Muscle of arm (tissue), 12 donors: Measurements from ENCODE around the gene ACTRT2. TPM values are rescaled to one million over a fixed set of nuclear protein-coding genes. Genes with fewer than 3 reads are reported as not detected.

ENCODE experiments used
- DNase-seq: peaks from one replicate; pipeline ENCODE4 v3.0.0-alpha.2; 2013
- polyA plus RNA-seq, 12 donors: library from polyadenylated mRNA; unstranded; fragments of 120-200 nt; gene quantifications; one replicate each; pipeline ENCODE4 v1.2.1, GENCODE V29; 2013; ENCODE audit not compliant: insufficient read length in 12 of 12

ACTRT2 gene
- polyA plus RNA-seq, 12 donors = not detected

DNA sequence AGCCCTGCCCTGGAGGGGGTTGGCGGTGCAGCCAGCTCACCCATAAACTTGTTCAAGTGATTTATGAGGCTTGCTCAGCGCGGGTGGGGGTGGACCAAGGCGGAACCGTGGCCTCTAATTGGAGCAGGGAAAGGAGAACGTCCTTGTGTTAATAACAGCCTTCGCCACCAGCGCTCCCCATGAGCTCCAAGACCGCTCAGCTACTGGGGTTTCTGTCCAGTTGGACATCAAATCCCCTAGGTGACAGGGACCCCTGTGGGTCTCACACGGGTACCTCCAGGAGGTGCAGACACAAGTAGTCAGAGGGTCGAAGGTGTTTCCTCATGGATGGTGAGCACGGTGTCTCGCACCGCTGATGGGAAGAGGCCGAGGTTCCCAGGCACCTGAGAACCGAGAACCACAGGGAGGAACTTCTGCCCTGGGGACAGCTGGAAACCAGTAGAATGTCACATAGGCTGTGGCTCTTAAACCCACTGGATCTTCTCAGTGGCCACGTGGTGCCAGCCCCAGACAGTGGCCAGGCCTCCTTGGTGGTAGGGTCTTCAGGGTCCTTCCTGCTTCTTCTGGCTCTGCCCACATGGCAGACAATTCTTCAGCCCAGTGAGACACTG is 3.7 kb upstream of the ACTRT2 start:
- no peak for DNase-seq

DNA sequence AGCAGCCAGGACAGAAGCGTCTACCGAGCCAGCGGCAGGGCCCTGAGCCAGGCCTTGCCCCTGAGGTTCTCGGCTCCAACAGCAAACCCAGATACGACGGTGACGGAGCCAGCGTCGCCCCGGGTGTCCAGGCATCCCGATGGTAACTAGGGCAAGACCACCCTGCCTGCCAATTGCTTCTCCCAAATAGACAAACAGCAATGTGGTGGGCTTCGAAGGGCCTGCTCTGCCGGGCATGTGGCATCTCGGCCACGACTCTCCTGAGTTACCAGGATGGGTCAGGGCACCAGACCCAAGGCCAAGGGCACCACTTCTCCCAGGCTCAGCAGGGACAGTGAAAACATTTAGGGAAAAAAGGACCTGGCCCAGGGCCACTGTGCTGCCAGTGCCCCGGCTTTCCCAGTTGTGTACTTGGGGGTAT is 3.2 kb upstream of the ACTRT2 start:
- DNase-seq = no peak

DNA sequence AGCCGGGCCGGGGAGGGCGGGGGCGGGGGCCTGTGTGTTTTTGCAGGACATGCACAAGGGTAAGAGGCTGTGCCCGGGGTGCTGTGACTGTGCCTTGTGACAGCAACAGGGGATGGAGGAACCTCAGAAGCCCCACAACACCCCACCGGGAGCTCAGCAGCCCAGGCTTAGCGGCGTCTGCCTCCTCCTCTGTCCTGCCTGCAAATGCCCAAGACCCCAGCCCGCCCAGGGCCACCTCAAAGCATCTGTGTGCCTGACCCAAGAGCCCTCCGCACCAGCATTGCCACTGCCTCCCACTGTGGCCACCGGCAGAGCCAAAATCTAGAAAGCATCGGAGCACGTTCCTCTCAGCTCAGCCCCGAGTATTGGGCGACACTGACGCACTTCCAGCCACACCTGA is 2.7 kb upstream of the ACTRT2 start:
- no peak for DNase-seq

DNA sequence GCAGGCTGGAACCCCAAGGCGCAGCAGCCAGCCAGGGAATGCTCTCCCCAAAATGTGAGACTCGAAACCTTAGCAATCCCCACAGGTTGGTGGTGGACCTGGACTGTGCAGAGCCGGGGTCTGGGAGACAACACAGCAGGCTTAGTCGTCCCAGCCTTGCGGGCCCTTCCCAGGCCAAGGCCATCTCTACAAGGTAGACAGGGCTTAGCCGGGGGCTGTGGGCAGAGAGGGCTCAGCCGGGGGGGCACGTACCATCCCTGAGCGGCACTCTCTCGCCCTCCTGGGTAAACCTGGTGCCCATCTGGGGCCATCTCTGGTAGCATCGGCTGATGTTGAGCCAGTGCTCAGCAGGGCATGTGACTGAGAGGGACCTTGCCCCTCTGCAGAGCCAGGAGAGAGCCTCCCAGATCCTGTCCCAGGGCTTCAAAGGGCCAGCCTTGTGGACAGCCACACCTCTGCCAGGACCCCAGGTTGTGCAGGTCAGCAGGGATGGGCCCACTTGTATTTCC is 2.2 kb upstream of the ACTRT2 start:
- DNase-seq = no peak

DNA sequence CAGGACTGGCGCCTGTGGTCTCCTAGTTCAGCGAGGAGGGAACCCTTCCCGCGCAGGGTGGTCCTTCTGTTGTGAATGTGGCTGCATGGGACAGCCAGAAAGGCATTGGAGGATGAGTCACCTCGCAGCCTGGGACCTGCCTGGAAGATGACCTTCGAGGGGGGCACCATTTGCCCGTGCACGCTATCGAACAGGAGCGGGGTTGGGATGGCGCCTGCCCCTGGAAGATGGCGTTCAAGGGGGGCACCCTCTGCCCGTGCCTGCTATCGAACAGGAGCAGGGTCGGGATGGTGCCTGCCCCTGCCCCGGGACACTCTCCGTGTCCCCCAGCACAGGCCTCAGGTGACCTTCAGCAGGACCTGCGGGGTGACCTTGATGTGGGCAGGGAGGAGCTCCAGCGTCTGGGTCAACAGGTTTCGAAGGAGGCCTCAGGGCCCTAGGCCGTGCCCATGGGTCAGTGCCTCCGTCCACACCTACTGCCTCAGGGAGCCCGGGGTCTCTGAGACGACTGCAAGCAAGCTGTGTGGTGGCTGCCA is 1.7 kb upstream of the ACTRT2 start:
- DNase-seq = no peak

DNA sequence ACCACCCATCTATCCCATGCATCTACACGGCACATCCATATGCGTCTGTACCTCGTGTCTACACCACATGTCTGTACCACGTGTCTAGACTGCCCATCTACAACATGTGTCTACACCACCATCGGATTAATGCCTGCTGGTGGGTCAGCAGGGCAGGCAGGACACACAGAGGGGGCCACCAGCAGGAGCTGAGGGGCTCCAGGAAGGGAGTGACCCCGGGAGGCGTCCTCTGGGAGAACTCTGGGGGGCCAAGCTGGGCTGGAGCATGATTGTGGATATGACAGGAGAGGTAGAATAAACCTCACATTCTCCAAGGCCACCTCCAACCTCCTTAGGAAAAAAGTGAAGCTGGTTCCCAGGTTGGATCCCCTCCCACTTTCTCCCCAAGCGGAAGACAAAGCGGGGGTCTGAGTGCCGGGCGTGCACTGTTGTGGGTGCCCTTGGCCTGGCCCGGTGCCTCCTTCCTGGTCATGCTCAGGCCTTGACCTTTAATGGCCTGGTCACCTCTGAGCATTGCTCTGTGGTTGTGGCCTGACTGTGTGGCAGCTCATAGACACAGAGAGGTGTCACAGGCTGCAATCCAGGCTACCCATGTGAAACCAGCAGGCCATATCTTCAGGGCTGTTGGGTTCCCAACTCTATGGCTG is 881 bp upstream of the ACTRT2 start:
- no peak for DNase-seq

DNA sequence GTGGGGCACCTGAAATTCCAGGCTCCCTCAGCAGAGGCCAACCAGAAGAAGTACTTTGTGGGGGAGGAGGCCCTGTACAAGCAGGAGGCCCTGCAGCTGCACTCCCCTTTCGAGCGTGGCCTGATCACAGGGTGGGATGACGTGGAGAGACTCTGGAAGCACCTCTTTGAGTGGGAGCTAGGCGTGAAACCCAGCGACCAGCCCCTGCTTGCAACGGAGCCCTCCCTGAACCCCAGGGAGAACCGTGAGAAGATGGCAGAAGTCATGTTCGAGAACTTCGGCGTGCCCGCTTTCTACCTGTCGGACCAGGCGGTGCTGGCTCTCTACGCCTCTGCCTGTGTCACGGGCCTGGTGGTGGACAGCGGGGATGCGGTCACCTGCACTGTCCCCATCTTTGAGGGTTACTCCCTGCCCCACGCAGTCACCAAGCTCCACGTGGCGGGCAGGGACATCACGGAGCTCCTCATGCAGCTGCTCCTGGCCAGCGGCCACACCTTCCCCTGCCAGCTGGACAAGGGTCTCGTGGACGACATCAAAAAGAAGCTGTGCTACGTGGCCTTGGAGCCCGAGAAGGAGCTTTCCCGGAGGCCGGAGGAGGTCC is 634 bp downstream of the ACTRT2 start:
- DNase-seq = no peak

DNA sequence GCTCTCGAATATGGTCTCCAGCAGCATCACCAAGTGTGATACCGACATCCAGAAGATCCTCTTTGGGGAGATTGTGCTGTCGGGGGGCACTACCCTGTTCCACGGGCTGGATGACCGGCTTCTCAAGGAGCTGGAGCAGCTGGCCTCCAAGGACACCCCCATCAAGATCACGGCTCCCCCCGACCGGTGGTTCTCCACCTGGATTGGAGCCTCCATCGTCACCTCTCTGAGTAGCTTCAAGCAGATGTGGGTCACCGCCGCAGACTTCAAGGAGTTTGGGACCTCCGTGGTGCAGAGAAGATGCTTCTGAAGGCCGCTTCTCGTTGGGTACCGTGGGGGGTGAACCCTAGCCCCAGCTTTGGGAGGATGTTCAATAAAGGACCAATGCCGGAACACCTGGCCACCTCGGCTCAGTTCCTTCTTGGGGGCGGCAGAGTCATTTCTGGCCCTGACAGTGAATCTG is 1.3 kb downstream of the ACTRT2 start:
- DNase-seq = no peak

DNA sequence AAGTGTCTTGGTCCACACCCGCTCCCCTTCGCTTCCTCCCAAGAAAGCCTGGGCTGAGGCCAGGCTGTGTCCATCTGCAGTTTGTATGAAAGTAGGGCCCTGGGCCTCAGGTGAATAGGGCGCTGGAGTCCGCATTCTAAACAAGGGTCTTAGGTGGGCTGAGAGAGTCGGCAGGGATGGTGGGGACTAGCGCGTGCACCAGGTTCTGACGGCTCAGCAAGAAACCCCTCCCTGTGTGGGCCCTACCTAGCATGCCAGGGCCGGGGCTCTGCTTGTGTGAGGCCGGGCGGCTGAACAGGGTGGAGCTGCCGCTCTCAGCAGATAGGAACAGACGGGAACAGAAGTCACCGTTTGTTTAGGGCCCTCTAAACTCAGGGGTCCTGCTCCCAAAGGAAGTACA is 1.7 kb downstream of the ACTRT2 start:
- no peak for DNase-seq

DNA sequence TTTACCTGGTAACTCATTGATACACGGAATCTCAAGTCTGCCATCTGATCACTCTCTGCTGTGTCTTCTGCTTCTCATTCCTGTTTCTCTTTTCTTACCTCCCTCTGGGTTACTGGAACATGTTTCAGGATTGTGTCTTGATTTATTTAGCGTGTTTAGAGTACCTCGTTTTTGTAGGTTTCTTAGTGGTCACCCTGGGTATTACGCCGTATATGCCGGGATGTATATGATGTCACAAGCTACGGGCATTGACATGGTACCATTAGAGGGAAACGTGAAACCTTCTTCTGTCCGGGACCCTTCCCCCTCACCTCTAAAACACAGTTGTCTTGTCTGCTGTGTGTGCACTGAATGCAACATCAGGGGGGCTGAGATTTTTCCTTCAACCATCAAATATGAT is 2.8 kb downstream of the ACTRT2 start:
- DNase-seq = no peak

DNA sequence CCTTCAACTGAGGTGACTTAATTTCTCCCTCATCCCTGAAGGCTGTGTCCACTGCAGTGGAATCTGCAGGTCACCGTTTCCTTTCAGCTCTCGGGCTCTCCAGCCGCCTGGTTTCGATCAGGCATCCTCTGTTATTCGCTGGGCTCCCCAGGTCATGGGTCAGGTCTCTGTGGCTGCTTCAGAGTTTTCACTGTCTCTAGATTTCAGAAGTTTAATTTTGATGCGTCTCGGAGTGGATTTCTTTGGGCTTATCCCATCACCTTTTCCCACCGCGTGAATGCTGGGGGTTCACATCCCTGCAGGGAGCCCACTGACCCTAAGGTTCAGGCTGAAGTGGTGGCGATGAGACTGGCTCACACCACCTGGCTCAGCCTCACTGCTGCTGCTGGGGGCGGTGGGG is 3.3 kb downstream of the ACTRT2 start:
- DNase-seq = no peak

DNA sequence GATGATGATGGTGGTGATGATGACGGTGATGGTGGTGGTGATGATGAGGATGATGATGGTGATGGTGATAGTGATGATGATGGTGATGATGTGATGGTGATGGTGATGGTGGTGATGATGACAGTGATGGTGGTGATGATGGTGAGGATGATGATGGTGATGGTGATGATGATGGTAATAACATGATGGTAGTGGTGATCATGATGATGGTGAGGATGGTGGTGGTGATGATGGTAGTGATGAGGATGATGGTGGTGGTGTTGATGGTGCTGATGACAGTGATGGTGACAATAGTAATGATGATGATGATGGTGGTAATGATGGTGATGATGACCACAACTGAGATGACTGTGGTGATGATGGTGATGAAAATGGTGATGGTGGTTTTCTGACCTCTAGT is 4.9 kb downstream of the ACTRT2 start:
- DNase-seq = no peak

DNA sequence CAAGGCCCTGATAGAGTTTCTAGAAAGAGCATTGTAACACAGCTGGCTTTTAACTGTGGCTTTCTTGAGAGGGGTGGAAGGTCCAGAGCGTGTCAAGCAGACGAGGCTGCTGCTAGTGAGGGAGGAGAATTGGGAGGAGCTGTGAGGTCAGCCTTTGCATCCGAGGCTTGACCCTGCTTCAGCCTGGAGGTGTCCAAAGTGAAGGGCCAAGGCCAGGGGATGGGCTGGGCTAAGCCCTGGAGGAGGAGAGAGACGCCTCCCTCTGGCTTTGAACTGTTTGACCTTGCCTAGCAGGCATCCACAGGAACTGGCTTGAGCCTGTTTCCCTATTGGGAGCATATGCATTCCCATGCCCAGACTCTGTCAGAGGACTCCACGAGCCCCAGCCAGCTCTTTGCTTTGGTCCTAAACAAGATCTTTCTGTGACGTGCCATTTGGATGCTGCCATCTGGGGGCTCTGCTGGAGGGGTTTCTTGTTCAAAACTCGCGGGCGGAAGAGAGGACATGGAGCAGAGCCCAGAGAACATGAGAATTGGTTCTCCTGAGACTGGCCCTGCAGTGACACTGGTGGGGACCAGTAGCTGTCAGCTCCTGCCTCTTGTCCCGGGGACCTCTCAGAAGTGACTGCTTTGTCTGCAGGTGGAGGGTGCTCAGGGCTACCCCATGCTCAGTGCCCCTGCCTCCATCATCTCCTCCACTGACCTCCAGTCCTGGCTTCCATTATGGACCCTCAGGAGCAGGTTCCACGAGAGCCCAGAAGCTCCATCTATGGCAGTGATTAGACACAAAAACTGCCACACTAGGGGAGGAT is 5.5 kb downstream of the ACTRT2 start:
- DNase-seq = no peak

DNA sequence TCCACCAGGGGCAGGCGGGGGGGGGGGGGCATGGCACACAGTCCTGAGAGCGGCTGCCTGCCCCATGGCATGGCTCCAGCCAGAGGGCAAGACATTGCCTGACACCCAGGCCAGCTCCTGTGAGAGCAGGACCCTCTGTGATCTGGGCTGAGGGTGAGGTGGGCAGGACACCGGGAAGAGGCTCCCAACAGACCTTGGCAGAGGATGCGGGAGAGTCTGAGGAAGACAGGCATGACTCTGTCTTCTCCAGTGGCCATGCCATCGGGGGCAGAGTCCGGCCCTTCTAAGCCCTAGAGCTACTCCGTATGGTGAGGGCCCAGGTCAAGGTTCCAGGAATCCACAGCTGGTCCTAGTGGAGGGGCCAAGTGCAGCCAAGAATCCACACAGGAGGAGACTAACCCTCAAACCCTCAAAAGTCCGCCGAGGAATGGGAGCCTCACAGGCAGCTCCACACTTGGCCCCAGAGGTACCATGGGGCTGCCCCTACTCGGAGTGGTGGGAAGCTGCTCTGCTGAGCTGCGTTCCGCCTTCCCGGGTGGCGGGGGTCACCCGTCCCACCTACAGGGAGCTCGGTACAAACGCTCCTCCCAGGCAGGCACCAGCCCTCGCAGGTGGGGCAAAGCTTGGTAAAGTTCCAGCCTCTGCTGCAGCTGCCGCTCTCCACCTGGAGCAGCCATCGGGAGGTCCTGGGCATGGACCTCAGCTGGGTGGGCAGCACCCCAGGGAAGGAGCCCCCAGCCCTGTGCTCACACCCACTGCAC is 6.5 kb downstream of the ACTRT2 start:
- no peak for DNase-seq

DNA sequence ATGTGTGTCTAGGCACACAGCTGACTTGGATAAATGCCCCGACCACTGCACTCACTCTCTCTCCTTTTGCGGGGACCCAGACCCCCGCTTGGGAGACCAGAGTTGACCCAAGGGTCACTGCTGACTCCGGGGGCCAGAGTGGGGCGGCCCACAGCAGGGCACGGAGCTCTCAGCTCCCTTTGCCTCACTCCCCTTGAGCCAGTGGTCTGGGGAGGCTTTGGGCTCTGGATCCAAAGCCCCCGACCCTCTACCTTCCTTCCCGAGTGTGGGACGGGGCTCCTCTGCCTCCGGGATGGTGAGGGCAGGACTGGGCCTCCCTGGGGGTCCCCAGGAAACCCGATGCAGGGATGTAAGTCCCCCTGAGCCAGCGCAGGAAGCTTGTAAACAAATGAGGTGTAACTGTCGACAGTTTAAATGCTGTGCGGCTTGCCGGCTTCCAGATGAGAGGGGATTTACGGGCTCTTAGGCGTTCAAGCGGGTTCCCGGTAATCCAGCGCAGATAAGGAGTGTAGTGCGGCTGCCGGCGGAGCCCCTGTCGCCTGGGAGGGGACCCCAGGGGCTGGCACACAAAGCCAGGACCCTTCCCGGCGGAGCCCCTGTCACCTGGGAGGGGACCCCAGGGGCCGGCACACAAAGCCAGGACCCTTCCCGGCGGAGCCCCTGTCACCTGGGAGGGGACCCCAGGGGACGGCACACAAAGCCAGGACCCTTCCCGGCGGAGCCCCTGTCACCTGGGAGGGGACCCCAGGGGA is 7.4 kb downstream of the ACTRT2 start:
- DNase-seq = no peak

DNA sequence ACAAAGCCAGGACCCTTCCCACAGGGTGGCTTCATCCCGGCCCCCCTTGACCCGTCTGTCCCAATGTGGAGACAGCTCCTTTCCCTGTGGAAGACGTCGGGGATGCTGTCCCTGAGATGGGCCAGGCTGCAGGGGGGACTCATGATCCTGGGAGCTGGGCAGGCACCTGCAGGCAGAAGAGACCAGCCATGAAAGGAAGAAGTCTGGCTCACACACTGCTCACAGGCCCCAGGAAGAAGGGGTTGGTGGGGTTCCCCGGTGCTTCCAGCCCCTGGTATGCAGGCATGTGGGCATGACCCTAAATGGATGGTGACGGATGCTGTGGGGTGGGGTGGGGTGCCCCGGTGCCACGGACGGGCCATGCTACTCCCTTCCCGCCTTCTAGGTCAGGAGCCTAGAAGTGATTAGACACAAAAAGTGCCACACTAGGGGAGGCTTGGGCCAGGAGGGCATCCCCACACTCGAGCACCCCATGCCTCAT is 8.3 kb downstream of the ACTRT2 start:
- no peak for DNase-seq

DNA sequence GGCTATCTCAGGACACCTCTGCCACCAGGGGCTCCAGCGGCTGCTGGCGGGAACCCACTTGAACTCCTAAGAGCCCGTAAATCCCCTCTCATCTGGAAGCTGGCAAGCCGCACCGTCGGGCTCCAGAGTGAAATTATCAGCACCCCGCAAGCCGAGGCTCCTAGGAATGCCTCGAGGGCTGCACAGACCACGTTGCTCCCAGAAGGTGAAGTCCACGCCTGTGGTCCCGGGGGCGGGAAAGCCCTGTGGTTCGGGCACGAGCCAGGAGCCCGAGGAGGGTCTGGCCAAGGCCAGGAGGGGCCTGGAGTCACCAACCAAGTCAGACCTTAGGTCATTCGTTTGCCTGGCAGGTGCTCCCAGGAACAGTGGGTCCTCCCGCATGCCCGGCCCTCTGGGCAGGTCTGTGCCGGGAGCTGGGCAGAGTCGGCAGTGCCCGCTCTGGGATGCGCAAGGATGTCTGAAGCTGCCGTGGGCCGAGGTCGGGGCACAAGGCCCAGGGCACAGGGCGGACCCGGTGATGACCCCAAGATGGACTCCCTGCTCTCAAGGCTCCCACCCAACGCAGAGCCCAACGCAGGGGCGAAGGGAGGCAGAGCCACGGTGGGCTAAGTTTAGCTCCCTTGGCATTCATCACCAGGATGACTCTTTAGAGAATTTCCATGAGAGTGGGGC is 8.9 kb downstream of the ACTRT2 start:
- no peak for DNase-seq

DNA sequence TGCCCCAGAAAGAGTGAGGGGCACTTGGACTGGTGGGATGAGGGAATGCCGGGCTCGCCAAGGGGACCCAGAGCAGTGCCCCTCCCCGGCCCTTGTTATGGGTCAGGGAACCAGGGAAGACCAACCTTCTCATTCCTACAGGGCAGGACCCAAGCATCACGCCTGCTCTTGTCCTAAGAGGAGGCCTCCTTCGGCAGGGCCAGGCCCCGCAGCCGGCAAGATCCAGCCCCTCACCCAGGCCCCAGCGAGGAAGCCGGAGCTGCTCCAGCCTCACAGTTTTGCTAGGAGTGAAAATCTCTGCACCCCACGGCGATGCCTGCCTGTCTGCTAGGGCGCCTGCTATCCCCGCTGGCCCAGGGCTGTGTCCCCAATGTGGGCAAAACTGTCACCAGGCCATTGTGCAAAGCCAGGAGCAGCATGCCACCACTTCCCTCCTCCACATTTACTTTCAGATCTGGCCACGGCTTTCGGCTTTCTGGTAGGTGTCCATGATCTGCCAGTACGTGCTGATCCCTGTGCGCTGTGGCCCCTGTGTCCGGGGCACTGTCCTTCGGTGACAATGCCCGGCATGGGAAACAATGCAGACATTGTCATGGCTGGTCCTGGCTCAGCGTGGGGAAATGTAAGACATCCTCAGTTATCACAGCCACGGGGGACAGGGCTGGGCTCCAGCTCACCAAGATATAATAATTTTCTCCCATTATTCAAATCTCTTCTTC is 9.6 kb downstream of the ACTRT2 start:
- DNase-seq = no peak
